ENCODE measurements around the gene RCAN3. TPM values are rescaled to one million over a fixed set of nuclear protein-coding genes. Genes with fewer than 3 reads are reported as not detected.

The RCAN3 gene
- total and polyA plus RNA-seq, 2 of the 13 experiments (the other 11 are each of a cell fraction or from before 2014, with no cell fraction given) = 12.2 to 13.3 TPM

DNA sequence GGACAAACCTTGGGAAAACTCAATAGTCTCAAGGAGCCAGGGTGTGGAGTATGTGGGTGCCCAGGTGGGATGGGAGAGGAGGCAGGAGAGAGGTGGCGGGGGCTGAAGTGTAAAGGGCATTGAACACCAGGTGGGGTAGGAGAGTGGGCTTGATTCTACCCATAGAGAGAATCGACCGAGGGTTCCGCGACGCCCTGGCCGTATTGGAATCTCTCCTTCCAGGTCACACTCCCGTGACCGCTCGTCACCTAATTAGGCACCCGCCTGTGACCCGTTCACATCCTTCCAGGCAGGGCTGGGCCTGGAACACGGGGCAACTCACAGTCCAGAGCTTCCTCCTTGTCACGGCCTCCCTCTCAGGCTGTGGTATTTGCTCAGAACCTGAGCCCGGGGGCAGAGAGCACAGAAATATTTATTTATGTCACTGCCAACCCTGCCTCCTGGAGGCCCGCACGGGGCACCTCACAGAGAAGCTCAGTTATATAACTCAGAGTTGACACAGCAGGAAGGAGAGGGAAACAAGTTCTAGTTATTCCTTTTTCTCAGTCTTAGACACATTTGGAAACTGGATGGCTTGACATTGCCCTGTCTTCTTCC is 65.3 kb downstream of the RCAN3 start (continued):
- TF ChIP-seq ZNF557 (CRISPR knock-in tag; IDR thresholded peaks at IDR 0.05) (no peak), ZNF839 (CRISPR knock-in tag; IDR thresholded peaks at IDR 0.05; ENCODE audit: borderline replicate concordance) (no peak), ZNF12 (CRISPR knock-in tag; IDR thresholded peaks at IDR 0.05) (peak; percentile 66; the same call in 1 of the 2 replicates), KAT2B (IDR thresholded peaks at IDR 0.05; ENCODE audit: borderline replicate concordance, low read depth, low read length) (no peak), ISL2 (CRISPR knock-in tag; IDR thresholded peaks at IDR 0.05) (peak; percentile 89), ZNF841 (CRISPR knock-in tag; IDR thresholded peaks at IDR 0.05; ENCODE audit: borderline replicate concordance) (no peak), ARNTL (CRISPR knock-in tag; IDR thresholded peaks at IDR 0.05) (peak; percentile 80), YY1 (IDR thresholded peaks at IDR 0.05; ENCODE audit: insufficient read depth, insufficient replicate concordance, low read depth, low read length) (peak; percentile 51), CTCF (CRISPR knock-in tag; IDR thresholded peaks at IDR 0.05) (peak; percentile 50), NBN (conservative IDR thresholded peaks at IDR 0.05) (no peak), ZNF574 (CRISPR knock-in tag; IDR thresholded peaks at IDR 0.05) (peak; percentile 60; the same call in 1 of the 2 replicates), ZNF558 (CRISPR knock-in tag; IDR thresholded peaks at IDR 0.05; ENCODE audit: borderline replicate concordance) (no peak; the same call in 1 of the 2 replicates), NFE2L2 (IDR thresholded peaks at IDR 0.05; ENCODE audit: low read length) (no peak), ZNF800 (CRISPR knock-in tag; IDR thresholded peaks at IDR 0.05) (peak; percentile 52; the same call in 1 of the 2 replicates), KDM6A (CRISPR knock-in tag; IDR thresholded peaks at IDR 0.05; ENCODE audit: low read depth) (peak; percentile 98; the same call in 1 of the 2 replicates), ZNF432 (CRISPR knock-in tag; IDR thresholded peaks at IDR 0.05; ENCODE audit: borderline replicate concordance) (no peak), ELF3 (CRISPR knock-in tag; IDR thresholded peaks at IDR 0.05) (peak; percentile 96), RCOR2 (CRISPR knock-in tag; IDR thresholded peaks at IDR 0.05) (peak; percentile 80), IKZF1 (IDR thresholded peaks at IDR 0.05) (no peak)
- TF ChIP-seq, protein P1, sequence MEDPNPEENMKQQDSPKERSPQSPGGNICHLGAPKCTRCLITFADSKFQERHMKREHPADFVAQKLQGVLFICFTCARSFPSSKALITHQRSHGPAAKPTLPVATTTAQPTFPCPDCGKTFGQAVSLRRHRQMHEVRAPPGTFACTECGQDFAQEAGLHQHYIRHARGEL (CRISPR knock-in tag; IDR thresholded peaks at IDR 0.05) = no peak
- TF ChIP-seq, protein P2, sequence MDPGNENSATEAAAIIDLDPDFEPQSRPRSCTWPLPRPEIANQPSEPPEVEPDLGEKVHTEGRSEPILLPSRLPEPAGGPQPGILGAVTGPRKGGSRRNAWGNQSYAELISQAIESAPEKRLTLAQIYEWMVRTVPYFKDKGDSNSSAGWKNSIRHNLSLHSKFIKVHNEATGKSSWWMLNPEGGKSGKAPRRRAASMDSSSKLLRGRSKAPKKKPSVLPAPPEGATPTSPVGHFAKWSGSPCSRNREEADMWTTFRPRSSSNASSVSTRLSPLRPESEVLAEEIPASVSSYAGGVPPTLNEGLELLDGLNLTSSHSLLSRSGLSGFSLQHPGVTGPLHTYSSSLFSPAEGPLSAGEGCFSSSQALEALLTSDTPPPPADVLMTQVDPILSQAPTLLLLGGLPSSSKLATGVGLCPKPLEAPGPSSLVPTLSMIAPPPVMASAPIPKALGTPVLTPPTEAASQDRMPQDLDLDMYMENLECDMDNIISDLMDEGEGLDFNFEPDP (CRISPR knock-in tag; conservative IDR thresholded peaks at IDR 0.05) = no peak
- TF ChIP-seq, protein P3, sequence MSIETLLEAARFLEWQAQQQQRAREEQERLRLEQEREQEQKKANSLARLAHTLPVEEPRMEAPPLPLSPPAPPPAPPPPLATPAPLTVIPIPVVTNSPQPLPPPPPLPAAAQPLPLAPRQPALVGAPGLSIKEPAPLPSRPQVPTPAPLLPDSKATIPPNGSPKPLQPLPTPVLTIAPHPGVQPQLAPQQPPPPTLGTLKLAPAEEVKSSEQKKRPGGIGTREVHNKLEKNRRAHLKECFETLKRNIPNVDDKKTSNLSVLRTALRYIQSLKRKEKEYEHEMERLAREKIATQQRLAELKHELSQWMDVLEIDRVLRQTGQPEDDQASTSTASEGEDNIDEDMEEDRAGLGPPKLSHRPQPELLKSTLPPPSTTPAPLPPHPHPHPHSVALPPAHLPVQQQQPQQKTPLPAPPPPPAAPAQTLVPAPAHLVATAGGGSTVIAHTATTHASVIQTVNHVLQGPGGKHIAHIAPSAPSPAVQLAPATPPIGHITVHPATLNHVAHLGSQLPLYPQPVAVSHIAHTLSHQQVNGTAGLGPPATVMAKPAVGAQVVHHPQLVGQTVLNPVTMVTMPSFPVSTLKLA (IDR thresholded peaks at IDR 0.05) = no peak

Data from HepG2 (cell line).